Heart right ventricle (tissue), 16 donors: ENCODE results near the gene HDAC8. TPM values are rescaled to one million over a fixed set of nuclear protein-coding genes. Genes with fewer than 3 reads are reported as not detected.

ENCODE experiments used
- ATAC-seq, 8 donors: fragments of 200-7000 bp; cut with Tn5 transposase; one replicate each; pipeline ENCODE4 v1.9.1; 2020; ENCODE audit warnings: mild to moderate bottlenecking in 8 of 8, moderate library complexity in 8 of 8, moderate number of reproducible peaks in 1 of 8
- DNase-seq, 2 donors: peaks; one replicate each; pipeline ENCODE4 v3.0.0-alpha.2; 2020
- H3K27ac ChIP-seq, 10 donors: fragments of 200-600 bp; sonication (generic) in 2 of 10; one replicate each; pipeline versions ENCODE4 v1.5.0 to v1.8.0; 2020 to 2022; ENCODE audit warnings: mild to moderate bottlenecking in 3 of 10
- H3K27me3 ChIP-seq, 7 donors: fragments of 200-600 bp; one replicate each; pipeline ENCODE4 v1.8.0; 2021 to 2022; ENCODE audit warnings: mild to moderate bottlenecking in 2 of 7
- H3K36me3 ChIP-seq, 9 donors: fragments of 200-600 bp; sonication (generic) in 1 of 9; one replicate each; pipeline versions ENCODE4 v1.5.0 to v1.8.0; 2020 to 2022; ENCODE audit warnings: mild to moderate bottlenecking in 2 of 9
- H3K4me1 ChIP-seq, 9 donors: fragments of 200-600 bp; sonication (generic) in 1 of 9; one replicate each; pipeline versions ENCODE4 v1.5.0 to v1.8.0; 2020 to 2022; ENCODE audit warnings: mild to moderate bottlenecking in 4 of 9
- H3K4me3 ChIP-seq, 10 donors: fragments of 200-600 bp; sonication (generic) in 2 of 10; one replicate each; pipeline versions ENCODE4 v1.5.0 to v1.8.0; 2020 to 2022; ENCODE audit warnings: mild to moderate bottlenecking in 7 of 10, moderate library complexity in 2 of 10
- H3K9me3 ChIP-seq, 11 donors: fragments of 200-600 bp in 10 of 11; sonication (generic) in 2 of 11; one replicate each; pipeline versions ENCODE4 v1.5.0 to v1.8.0; 2013 to 2022; ENCODE audit warnings: mild to moderate bottlenecking in 2 of 11, control low read depth in 1 of 11, moderate library complexity in 1 of 11
- WGBS, 2 donors: extraction: QIAGEN DNeasy Blood & Tissue Kit; methylation state at CpG; one replicate each; pipeline ENCODE4 v1.1.7; 2013; ENCODE audit warnings: inconsistent platforms in 1 of 2; 5-methylcytosine and 5-hydroxymethylcytosine counted together
- intact Hi-C, 10 donors: fragments of 100-400 bp; cut with DNase I; formaldehyde crosslinking; loops; one replicate each; pipeline versions ENCODE4 v1.11.1 to v1.14.2; 2022
- polyA plus RNA-seq, 2 donors: library from polyadenylated mRNA; stranded (reverse); fragments of 200-250 nt; gene quantifications; one replicate each; pipeline ENCODE4 v1.2.3, GENCODE V29; 2013
- total RNA-seq, 10 donors: library from RNA; stranded (reverse); fragmentation: NEBNext Ultra II Directional in 3 of 10; extraction: Animal tissue kit (Norgen Biotek cat#: 25700) in 3 of 10; gene quantifications; one replicate each; pipeline versions ENCODE4 v1.2.1 to v1.2.4, GENCODE V29; 2021 to 2023
- TF ChIP-seq, protein P1 (sequence below), 9 donors: fragments of 200-600 bp; sonication (generic) in 2 of 9; IDR thresholded peaks; one replicate each; pipeline versions ENCODE4 v1.5.0 to v1.8.0; 2021 to 2022; ENCODE audit warnings: antibody characterized with exemption in 9 of 9, mild to moderate bottlenecking in 5 of 9, moderate library complexity in 1 of 9
- donor health status: Arrhythmogenic right ventricular cardiomyopathy.
- donor health status: ischemic (EF 13 %, LVEDD 7.1; RV severe dilation, severe dysfunction).
- donor health status: healthy with polysubstance abuse.
- donor health status: DM: no; HTN: yes; CAD: no.
- donor health status: DM: no; HTN: no; CAD: no.
- donor health status: ischemic (EF 25% LVEDD 6.9; RV normal size, moderate dysfunction).
- donor health status: ischemic (EF 25% LVEDD 5.7; RV mildly dilated, moderate dysfunction).
- donor health status: healthy.
- donor health status: DM: yes; HTN: yes; CAD: no.
- donor health status: Ischemic cardiomyopathy.
- donor health status: ischemic (EF 35%, LVEDD 5.7; RV mildly dilated, moderate dysfunction).
- donor health status: nonischemic (EF 11% LVEDD 7.7; RV severe dilation, severe dysfunction).
- donor health status: DM: yes; HTN: yes; CAD: no.
- donor health status: PGD.
- donor health status: ischemic (EF 29% LVEDD 5.4; RV normal size, mild dysfunction).
- donor health status: nonischemic (EF 23%, LVEDD 6.1; RV moderate dilation, normal function).

HDAC8 gene
- total and polyA plus RNA-seq, 12 donors = 15.9 to 48.1 (median 19.5) TPM

DNA sequence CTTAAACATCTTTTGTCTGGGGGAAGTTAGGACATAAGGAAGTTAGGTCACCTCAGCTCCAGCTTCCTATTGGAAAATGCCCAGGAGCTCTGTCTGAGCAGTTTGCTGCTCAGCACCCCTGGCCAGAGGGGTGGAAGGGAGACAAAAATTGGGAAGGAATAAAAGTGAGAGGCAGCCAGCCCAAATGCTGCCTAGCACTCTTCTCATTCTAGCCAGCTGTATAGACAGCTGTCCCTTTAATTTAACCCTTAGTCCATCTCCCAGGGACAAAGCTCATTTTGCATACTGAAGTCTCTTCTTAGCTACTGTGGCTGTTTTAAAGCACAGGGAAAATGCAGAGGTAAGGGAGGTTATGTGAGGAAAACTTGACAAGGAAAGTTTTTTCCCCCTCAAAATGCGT is 177.4 kb downstream of the HDAC8 start:
- H3K9me3 ChIP-seq = no peaks in the 10 kb centered on the region
- 5 to 13% methylated on average over 1 of the region's 1 CpG for WGBS, 2 donors
- peaks cover 0 to 22% (median 0%) of the 10 kb centered on the region in 7 donors for H3K27me3 ChIP-seq
- intact Hi-C loops = no loop called here
- ATAC-seq = peak in 3 of 8 donors; percentile 24 to 47 (median 41)
- DNase-seq = no peak
- TF ChIP-seq, protein P1, sequence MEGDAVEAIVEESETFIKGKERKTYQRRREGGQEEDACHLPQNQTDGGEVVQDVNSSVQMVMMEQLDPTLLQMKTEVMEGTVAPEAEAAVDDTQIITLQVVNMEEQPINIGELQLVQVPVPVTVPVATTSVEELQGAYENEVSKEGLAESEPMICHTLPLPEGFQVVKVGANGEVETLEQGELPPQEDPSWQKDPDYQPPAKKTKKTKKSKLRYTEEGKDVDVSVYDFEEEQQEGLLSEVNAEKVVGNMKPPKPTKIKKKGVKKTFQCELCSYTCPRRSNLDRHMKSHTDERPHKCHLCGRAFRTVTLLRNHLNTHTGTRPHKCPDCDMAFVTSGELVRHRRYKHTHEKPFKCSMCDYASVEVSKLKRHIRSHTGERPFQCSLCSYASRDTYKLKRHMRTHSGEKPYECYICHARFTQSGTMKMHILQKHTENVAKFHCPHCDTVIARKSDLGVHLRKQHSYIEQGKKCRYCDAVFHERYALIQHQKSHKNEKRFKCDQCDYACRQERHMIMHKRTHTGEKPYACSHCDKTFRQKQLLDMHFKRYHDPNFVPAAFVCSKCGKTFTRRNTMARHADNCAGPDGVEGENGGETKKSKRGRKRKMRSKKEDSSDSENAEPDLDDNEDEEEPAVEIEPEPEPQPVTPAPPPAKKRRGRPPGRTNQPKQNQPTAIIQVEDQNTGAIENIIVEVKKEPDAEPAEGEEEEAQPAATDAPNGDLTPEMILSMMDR (IDR thresholded peaks at IDR 0.05) = no peak
- peak overlapping the region in 1 of 10 donors; percentile 1 for H3K4me3 ChIP-seq
- H3K4me1 ChIP-seq = peaks cover 0 to 27% (median 10%) of the 10 kb centered on the region in 9 donors
- H3K36me3 ChIP-seq = no peaks in the 10 kb centered on the region
- H3K27ac ChIP-seq = peak overlapping the region in 3 of 10 donors; percentile 2 to 47 (median 26)

DNA sequence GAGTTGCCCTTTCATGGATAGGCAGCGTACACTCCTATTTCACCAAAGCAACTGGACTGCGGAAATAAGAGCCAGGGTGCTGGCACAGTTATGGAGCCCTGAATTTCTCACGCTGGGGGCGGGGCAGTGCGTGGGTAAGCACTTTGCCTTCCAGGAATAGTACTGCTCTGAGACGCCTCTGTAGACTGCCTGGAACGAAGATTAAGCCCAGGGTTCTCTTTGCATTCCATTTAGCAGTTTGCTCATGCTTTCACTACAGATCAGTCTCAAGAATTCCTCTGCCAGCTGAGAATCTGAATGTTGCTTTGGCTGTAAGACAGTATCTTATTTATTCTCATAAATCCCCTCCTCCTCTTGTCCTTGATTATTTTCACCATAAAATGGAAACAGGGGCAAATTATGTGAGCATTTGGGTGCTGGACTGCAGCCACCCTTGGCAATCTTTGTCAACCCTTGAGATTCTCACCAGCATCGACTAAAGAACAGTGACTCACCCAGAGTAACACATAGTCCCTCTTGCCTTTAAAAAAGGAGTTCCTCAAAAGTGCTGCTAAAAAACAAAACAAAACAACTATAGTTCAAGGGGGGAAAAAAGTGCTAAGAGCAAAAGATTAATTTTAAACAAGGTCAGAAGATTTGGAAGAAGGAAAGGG is 178.0 kb downstream of the HDAC8 start:
- 31 to 53% methylated on average over 8 of the region's 8 CpGs for WGBS, 2 donors
- peak overlapping the region in 2 of 10 donors; percentile 2 to 26 for H3K27ac ChIP-seq
- H3K9me3 ChIP-seq = no peaks in the 10 kb centered on the region
- TF ChIP-seq, protein P1 (IDR thresholded peaks at IDR 0.05) = no peak
- DNase-seq (peak; percentile 11 to 17), ATAC-seq (peak; percentile 17 to 80 (median 52))
- intact Hi-C loops = no loop called here
- H3K27me3 ChIP-seq = peaks cover 0 to 24% (median 0%) of the 10 kb centered on the region in 7 donors
- peaks cover 0 to 27% (median 10%) of the 10 kb centered on the region in 9 donors for H3K4me1 ChIP-seq
- H3K36me3 ChIP-seq = no peaks in the 10 kb centered on the region
- no peak overlapping the region for H3K4me3 ChIP-seq

DNA sequence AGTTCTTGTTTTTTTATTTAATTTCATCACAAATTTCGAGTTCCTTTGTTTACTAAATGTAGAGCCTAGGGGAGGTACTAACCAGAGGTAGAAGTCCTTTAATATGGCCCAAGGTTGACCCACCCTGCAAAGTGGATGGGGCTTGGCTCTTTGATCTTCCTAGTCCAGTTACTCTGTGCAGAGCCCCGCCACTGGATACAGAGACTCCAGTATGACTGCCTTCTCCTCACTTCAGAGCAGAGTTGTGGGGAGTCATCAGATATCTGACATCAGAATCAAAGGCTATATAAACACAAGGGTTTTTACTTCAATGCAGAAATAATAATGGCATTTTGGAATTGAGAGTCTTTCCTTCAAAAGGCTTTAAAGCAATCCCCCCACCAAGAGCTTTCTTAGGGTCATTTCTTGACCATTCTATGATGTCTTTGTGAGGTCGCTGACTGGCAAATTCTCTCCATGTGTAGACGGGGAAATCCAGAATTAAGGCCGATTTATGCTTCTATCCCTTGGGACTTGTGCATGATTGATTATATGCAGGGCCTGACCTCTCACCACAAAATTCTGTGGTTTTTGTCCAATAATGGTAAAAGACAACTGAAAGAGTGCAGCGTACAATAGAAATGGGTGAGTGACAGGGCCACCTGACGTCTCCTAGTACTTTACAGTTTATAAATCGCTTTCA is 178.7 kb downstream of the HDAC8 start:
- Histone ChIP-seq H3K27me3 (peaks cover 0 to 26% (median 0%) of the 10 kb centered on the region in 7 donors), H3K4me3 (no peak overlapping the region), H3K27ac (no peak overlapping the region), H3K9me3 (no peaks in the 10 kb centered on the region), H3K4me1 (peaks cover 0 to 27% (median 10%) of the 10 kb centered on the region in 9 donors), H3K36me3 (no peaks in the 10 kb centered on the region)
- DNase-seq (no peak), ATAC-seq (no peak)
- intact Hi-C loops = no loop called here
- WGBS, 2 donors = 84 to 86% methylated on average over 8 of the region's 8 CpGs
- TF ChIP-seq, protein P1 (IDR thresholded peaks at IDR 0.05) = no peak

DNA sequence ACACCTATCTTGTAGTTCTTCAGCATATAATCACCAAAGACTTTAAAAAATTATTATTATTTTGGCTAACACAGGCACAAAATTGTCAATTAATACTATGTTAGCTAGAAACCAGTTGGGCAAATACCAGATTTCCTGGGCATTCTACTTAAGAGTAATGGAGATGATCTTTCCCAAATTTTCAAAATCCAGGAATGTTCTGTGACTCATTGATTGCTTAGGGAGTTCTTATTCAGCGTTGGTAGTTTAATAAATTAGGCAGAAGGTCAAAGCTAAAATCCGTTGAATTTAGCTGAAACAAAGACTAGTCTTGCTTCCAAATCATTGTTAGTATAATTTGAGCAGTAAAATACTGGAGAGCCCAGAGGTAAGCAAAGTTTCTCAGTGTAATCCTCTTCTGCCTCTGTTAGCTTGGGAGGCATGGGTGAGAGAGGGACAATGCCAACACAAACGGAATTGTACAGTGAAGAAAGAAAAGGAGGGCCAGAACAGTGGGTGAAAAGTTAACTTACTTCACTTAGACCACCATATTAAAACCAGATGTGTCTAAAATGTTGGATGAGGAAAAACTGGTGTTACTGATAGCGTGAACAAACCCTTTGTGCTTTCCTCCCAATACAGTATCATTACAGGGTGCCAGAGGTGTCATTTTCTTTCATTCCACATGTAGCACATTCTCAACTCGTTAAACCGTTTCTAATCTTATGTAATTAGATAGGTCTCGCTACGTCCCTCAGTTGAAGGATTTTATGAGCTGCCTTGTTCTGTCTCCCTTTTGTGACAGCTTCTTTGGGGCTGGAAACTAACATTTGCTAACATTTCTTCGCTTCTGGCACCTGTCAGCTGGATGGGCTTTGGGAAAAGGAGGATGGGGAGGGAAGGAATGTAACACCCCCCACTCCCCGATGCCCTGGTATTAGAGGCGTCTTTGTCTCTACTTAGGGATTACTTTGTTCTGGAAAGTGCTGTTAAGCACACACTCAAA is 179.5 kb downstream of the HDAC8 start:
- Histone ChIP-seq H3K9me3 (no peaks in the 10 kb centered on the region), H3K27ac (no peak overlapping the region), H3K36me3 (no peaks in the 10 kb centered on the region), H3K4me1 (peaks cover 0 to 27% (median 10%) of the 10 kb centered on the region in 9 donors), H3K27me3 (peaks cover 0 to 28% (median 0%) of the 10 kb centered on the region in 7 donors), H3K4me3 (no peak overlapping the region)
- WGBS, 2 donors = 85% methylated on average over 11 of the region's 11 CpGs
- DNase-seq = no peak
- no peak for ATAC-seq
- TF ChIP-seq, protein P1 (IDR thresholded peaks at IDR 0.05) = no peak
- intact Hi-C loops = no loop called here
